ENCODE data around the gene GPC5.

DNA sequence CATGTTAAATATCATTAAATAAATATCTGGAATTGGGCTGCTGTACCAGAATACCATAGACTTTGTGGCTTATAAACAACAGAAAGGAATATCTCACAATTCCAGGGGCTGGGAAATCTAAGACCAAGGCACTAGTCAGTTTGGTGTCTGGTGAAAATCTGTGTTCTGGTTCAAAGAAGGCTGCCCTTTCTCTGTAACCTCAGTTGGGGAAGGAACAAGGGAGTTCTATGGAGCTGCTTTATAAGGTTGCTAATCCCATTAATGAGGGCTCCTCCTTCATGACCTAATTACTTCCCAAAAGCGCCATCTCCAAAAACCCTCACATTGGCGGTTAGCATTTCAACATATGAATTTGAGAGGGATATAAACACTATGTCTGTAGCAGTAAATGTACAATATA lies 480.9 kb downstream of the GPC5 start:
- TF ChIP-seq, protein P1, sequence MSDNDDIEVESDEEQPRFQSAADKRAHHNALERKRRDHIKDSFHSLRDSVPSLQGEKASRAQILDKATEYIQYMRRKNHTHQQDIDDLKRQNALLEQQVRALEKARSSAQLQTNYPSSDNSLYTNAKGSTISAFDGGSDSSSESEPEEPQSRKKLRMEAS (IDR thresholded peaks at IDR 0.05) = no peak
- TF ChIP-seq, protein P2, sequence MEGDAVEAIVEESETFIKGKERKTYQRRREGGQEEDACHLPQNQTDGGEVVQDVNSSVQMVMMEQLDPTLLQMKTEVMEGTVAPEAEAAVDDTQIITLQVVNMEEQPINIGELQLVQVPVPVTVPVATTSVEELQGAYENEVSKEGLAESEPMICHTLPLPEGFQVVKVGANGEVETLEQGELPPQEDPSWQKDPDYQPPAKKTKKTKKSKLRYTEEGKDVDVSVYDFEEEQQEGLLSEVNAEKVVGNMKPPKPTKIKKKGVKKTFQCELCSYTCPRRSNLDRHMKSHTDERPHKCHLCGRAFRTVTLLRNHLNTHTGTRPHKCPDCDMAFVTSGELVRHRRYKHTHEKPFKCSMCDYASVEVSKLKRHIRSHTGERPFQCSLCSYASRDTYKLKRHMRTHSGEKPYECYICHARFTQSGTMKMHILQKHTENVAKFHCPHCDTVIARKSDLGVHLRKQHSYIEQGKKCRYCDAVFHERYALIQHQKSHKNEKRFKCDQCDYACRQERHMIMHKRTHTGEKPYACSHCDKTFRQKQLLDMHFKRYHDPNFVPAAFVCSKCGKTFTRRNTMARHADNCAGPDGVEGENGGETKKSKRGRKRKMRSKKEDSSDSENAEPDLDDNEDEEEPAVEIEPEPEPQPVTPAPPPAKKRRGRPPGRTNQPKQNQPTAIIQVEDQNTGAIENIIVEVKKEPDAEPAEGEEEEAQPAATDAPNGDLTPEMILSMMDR (IDR thresholded peaks at IDR 0.05) = no peak
- TF ChIP-seq EP300 (IDR thresholded peaks at IDR 0.05) (no peak), ESRRA (IDR thresholded peaks at IDR 0.05; ENCODE audit: borderline replicate concordance, low read length) (no peak), KDM1A (IDR thresholded peaks at IDR 0.05; ENCODE audit: low read depth) (no peak), CHD2 (IDR thresholded peaks at IDR 0.05; ENCODE audit: low read length, partially characterized antibody) (no peak), NFE2L2 (conservative IDR thresholded peaks at IDR 0.05; ENCODE audit: low read length) (no peak), BHLHE40 (IDR thresholded peaks at IDR 0.05; ENCODE audit: low read depth, low read length) (no peak)

Data from A549 (cell line).